C4-2B (cell line): ENCODE results near the gene ULK3.

Experiments
- ZFX ChIP-seq: fragments of 450-650 bp; IDR thresholded peaks from 2 replicates; pipeline ENCODE4 v1.6.1; 2017
- TF ChIP-seq, protein P1 (sequence below): fragments of 450-650 bp; conservative IDR thresholded peaks from 2 replicates; pipeline ENCODE4 v1.5.1; 2017; ENCODE audit warnings: mild to moderate bottlenecking

DNA sequence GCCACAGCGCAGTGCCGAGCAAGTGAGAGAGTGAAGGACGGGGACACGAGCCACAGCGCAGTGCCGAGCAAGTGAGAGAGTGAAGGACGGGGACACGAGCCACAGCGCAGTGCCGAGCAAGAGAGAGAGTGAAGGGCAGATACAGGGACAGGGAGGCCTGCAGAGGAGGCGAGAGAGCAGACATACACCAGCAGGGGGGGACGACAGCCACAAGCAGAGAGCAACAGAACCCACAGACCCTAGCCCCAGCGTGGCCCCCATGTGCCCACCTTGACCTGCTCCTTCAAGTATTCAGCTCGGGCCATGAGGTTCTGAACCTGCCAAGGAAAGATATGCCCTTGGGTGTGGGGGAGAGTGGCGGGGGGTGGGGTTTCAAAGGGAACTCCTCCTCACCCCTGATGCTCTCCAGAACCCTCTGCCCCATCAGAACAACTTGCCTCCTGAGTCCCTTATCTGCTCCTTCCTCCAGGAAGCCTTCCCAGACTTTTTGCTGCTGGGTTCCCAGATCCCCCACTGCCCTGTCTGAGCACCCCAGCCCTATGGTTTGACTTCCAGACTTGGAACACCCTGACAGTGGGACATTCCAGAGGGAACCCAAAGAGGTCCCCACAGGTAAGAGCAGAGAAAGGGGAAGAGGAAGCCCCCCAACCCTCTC lies 5.3 kb downstream of the ULK3 start:
- TF ChIP-seq, protein P1, sequence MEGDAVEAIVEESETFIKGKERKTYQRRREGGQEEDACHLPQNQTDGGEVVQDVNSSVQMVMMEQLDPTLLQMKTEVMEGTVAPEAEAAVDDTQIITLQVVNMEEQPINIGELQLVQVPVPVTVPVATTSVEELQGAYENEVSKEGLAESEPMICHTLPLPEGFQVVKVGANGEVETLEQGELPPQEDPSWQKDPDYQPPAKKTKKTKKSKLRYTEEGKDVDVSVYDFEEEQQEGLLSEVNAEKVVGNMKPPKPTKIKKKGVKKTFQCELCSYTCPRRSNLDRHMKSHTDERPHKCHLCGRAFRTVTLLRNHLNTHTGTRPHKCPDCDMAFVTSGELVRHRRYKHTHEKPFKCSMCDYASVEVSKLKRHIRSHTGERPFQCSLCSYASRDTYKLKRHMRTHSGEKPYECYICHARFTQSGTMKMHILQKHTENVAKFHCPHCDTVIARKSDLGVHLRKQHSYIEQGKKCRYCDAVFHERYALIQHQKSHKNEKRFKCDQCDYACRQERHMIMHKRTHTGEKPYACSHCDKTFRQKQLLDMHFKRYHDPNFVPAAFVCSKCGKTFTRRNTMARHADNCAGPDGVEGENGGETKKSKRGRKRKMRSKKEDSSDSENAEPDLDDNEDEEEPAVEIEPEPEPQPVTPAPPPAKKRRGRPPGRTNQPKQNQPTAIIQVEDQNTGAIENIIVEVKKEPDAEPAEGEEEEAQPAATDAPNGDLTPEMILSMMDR = no peak; the same call in 1 of the 2 replicates
- no peak for TF ChIP-seq ZFX
